ENCODE measurements around the gene AGPAT3. TPM values are rescaled to one million over a fixed set of nuclear protein-coding genes. Genes with fewer than 3 reads are reported as not detected.

AGPAT3 gene
- total and polyA plus RNA-seq, 2 donors (not counting 1 experiment from before 2014, with no cell fraction given), result 29.4 to 44.9 TPM

DNA sequence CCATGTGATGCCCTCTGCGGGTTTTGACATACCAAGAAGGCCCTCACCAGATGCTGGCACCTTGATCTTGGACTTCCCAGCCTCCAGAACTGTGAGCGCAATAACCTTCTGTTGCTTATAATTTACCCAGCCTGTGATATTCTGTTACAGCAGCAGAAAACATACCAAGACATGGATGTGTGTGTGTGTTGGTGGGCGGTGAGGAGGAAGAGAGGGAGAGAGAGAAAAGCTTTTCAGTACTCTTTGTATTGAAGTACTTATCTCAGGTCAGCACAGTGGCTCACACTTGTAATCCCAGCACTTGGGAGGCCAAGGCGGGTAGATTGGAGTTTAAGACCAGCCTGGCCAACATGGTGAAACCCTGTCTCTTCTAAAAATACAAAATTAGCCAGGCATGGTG, 170.2 kb downstream of the AGPAT3 start:
- peaks cover 9% of the 10 kb centered on the region for H3K79me2 ChIP-seq (ENCODE audit: control insufficient read depth, insufficient read depth, low read length)
- H3K4me1 ChIP-seq (ENCODE audit: control insufficient read depth, extremely low read depth, insufficient read depth, low read length), result no peaks in the 10 kb centered on the region
- H2AFZ ChIP-seq (ENCODE audit: low read length), result no peak overlapping the region
- no peak overlapping the region for H3K27ac ChIP-seq (ENCODE audit: insufficient read depth, low read length)
- H3K9me3 ChIP-seq (ENCODE audit: control insufficient read depth, insufficient read depth, low read depth, low read length), result no peaks in the 10 kb centered on the region
- H3K27me3 ChIP-seq (ENCODE audit: control insufficient read depth, insufficient read depth, low read length), result no peaks in the 10 kb centered on the region
- no peak for TF ChIP-seq CTCF (conservative IDR thresholded peaks at IDR 0.05 in 1 of 2, IDR thresholded peaks at IDR 0.05 in 1 of 2; ENCODE audit: low read depth in 1 of 2, low read length in 2 of 2)
- TF ChIP-seq EZH2 (IDR thresholded peaks at IDR 0.05; ENCODE audit: low read length, missing control alignments), result no peak
- no peak for DNase-seq (ENCODE audit: low read depth in 2 of 2)
- no peaks in the 10 kb centered on the region for H4K20me1 ChIP-seq (ENCODE audit: control insufficient read depth, extremely low read depth, insufficient read depth, low read length)
- H3K36me3 ChIP-seq (ENCODE audit: control insufficient read depth, insufficient read depth, low read length), result peaks cover 5% of the 10 kb centered on the region
- no peak overlapping the region for H3K4me3 ChIP-seq (replicated peaks in 1 of 4; ENCODE audit: control extremely low read depth in 1 of 4, insufficient read depth in 1 of 4, low read depth in 3 of 4, low read length in 4 of 4)
- H3K4me2 ChIP-seq (ENCODE audit: extremely low read depth, insufficient read depth, low read length), result no peak overlapping the region
- H3K9ac ChIP-seq (ENCODE audit: insufficient read depth, low read length), result no peak overlapping the region

Other genes starting within 250 kb of the AGPAT3 start
- 1.2 and 1.8 TPM in 2 replicates for gene HSF2BP, start 205.7 kb upstream of the AGPAT3 start, total RNA-seq
- gene HSF2BP, start 205.7 kb upstream of the AGPAT3 start, polyA plus RNA-seq, result 0.60 and 0.70 TPM in 2 replicates
- gene RRP1B, start 205.7 kb upstream of the AGPAT3 start, total RNA-seq, result 16.9 and 20.3 TPM in 2 replicates
- 11.7 and 17.7 TPM in 2 replicates for gene RRP1B, start 205.7 kb upstream of the AGPAT3 start, polyA plus RNA-seq
- 46.2 and 47.4 TPM in 2 replicates for gene PDXK, start 146.1 kb upstream of the AGPAT3 start, total RNA-seq
- gene PDXK, start 146.1 kb upstream of the AGPAT3 start, polyA plus RNA-seq, result 146 and 162 TPM in 2 replicates
- gene CSTB, start 88.9 kb upstream of the AGPAT3 start, total RNA-seq, result 9.8 and 24.8 TPM in 2 replicates
- gene CSTB, start 88.9 kb upstream of the AGPAT3 start, polyA plus RNA-seq, result 72.5 and 120 TPM in 2 replicates
- 12.7 and 14.4 TPM in 2 replicates for gene RRP1, start 75.6 kb upstream of the AGPAT3 start, total RNA-seq
- 8.6 and 14.0 TPM in 2 replicates for gene RRP1, start 75.6 kb upstream of the AGPAT3 start, polyA plus RNA-seq
- 12.3 and 22.0 TPM in 2 replicates for gene TRAPPC10, start 147.1 kb downstream of the AGPAT3 start, total RNA-seq
- gene TRAPPC10, start 147.1 kb downstream of the AGPAT3 start, polyA plus RNA-seq, result 15.4 and 20.9 TPM in 2 replicates
- 3.8 and 37.0 TPM in 2 replicates for gene PWP2, start 242.2 kb downstream of the AGPAT3 start, total RNA-seq
- 1.9 and 5.1 TPM in 2 replicates for gene PWP2, start 242.2 kb downstream of the AGPAT3 start, polyA plus RNA-seq